ENCODE data around the gene TRIM66. TPM values are rescaled to one million over a fixed set of nuclear protein-coding genes. Genes with fewer than 3 reads are reported as not detected.

The TRIM66 gene
- total RNA-seq, 4 donors from 2014 or later: 7.7 to 48.5 (median 9.4) TPM

- H3K27ac ChIP-seq: no peak overlapping the region
- no peak overlapping the region for H3K4me3 ChIP-seq (replicated peaks in 1 of 3)
- H3K9me3 ChIP-seq: no peaks in the 10 kb centered on the region
- peaks cover 4 to 7% of the 10 kb centered on the region in 2 donors for H3K4me1 ChIP-seq
- TF ChIP-seq POLR2A (IDR thresholded peaks at IDR 0.05): no peak
- no peak for TF ChIP-seq CTCF (IDR thresholded peaks at IDR 0.05)
- 70 to 82% methylated on average over 1 of the region's 1 CpG for WGBS, 2 donors
- H3K36me3 ChIP-seq: no peaks in the 10 kb centered on the region
- DNase-seq: no peak
- H3K27me3 ChIP-seq: no peaks in the 10 kb centered on the region
- intact Hi-C loops (cut with DNase I): no loop called here
Observed at GRCh38 chr11:8608652-8609051, 73.8 kb downstream of the TRIM66 start.

GRCh38 chr11:8605971-8606563, 76.4 kb downstream of the TRIM66 start:
- H3K4me3 ChIP-seq (replicated peaks in 1 of 3): no peak overlapping the region
- H3K4me1 ChIP-seq: peaks cover 4 to 7% of the 10 kb centered on the region in 2 donors
- no peak for DNase-seq
- no peaks in the 10 kb centered on the region for H3K36me3 ChIP-seq
- no peaks in the 10 kb centered on the region for H3K9me3 ChIP-seq
- no peaks in the 10 kb centered on the region for H3K27me3 ChIP-seq
- TF ChIP-seq CTCF (IDR thresholded peaks at IDR 0.05) (no peak), POLR2A (IDR thresholded peaks at IDR 0.05) (no peak)
- 95 to 96% methylated on average over 1 of the region's 1 CpG for WGBS, 2 donors
- no peak overlapping the region for H3K27ac ChIP-seq
- intact Hi-C loops (cut with DNase I): no loop called here

GRCh38 chr11:8604078-8604723, 78.3 kb downstream of the TRIM66 start:
- peak; percentile 41 to 46 for DNase-seq
- Histone ChIP-seq H3K4me3 (replicated peaks in 1 of 3) (no peak overlapping the region), H3K36me3 (no peaks in the 10 kb centered on the region), H3K9me3 (no peaks in the 10 kb centered on the region), H3K4me1 (peaks cover 4 to 7% of the 10 kb centered on the region in 2 donors), H3K27me3 (no peaks in the 10 kb centered on the region), H3K27ac (no peak overlapping the region)
- 12 to 18% methylated on average over 9 of the region's 9 CpGs for WGBS, 2 donors
- no peak for TF ChIP-seq POLR2A (IDR thresholded peaks at IDR 0.05)
- peak in 4 of 6 experiments; percentile 38 to 61 (median 46) for TF ChIP-seq CTCF (IDR thresholded peaks at IDR 0.05)
- intact Hi-C loops (cut with DNase I): no loop called here

- no peak for DNase-seq
- TF ChIP-seq POLR2A (IDR thresholded peaks at IDR 0.05) (no peak), CTCF (IDR thresholded peaks at IDR 0.05) (no peak)
- Histone ChIP-seq H3K27ac (no peak overlapping the region), H3K4me3 (replicated peaks in 1 of 3) (no peak overlapping the region), H3K9me3 (no peaks in the 10 kb centered on the region), H3K4me1 (peaks cover 4 to 7% of the 10 kb centered on the region in 2 donors), H3K36me3 (no peaks in the 10 kb centered on the region), H3K27me3 (no peaks in the 10 kb centered on the region)
- intact Hi-C loops (cut with DNase I): no loop called here
- 71 to 77% methylated on average over 2 of the region's 2 CpGs for WGBS, 2 donors
Observed at GRCh38 chr11:8603696-8604077, 78.8 kb downstream of the TRIM66 start.

GRCh38 chr11:8601376-8602133, 80.9 kb downstream of the TRIM66 start:
- H3K27ac ChIP-seq: no peak overlapping the region
- no peaks in the 10 kb centered on the region for H3K27me3 ChIP-seq
- H3K4me1 ChIP-seq: peaks cover 4 to 7% of the 10 kb centered on the region in 2 donors
- no peaks in the 10 kb centered on the region for H3K9me3 ChIP-seq
- intact Hi-C loops (cut with DNase I): no loop called here
- no peak overlapping the region for H3K4me3 ChIP-seq (replicated peaks in 1 of 3)
- 86 to 89% methylated on average over 8 to 9 of the region's 9 CpGs for WGBS, 2 donors
- no peak for TF ChIP-seq CTCF (IDR thresholded peaks at IDR 0.05)
- TF ChIP-seq POLR2A (IDR thresholded peaks at IDR 0.05): no peak
- no peaks in the 10 kb centered on the region for H3K36me3 ChIP-seq
- DNase-seq: no peak

All from thyroid gland (tissue), 4 donors.